ENCODE results near the gene RIPOR2.

GRCh38 chr6:24872779-24873178, 63.0 kb downstream of the RIPOR2 start:
- TF ChIP-seq POLR2A (IDR thresholded peaks at IDR 0.05; ENCODE audit: low read depth, low read length) (no peak), POLR2AphosphoS5 (IDR thresholded peaks at IDR 0.05; ENCODE audit: low read depth, low read length) (no peak), TAF1 (IDR thresholded peaks at IDR 0.05; ENCODE audit: low read depth, low read length) (no peak)
